H54 (cell line): ENCODE data around the gene TMC1.

Experiments
- DNase-seq: peaks from one replicate; pipeline ENCODE4 v3.0.0; 2011; ENCODE audit warnings: low spot score, mixed read lengths; ENCODE audit not compliant: insufficient read length
- FAIRE-seq: peaks from 3 replicates; lab custom pipeline; 2011; peaks lifted over from hg19 to GRCh38; lab: Jason Lieb, UNC
- POLR2A ChIP-seq: IDR thresholded peaks from 2 replicates; pipeline ENCODE4 v1.6.1; 2011; ENCODE audit warnings: low read depth, mild to moderate bottlenecking, low read length

TMC1 gene

GRCh38 chr9:72627147-72627546 is 105.7 kb downstream of the TMC1 start:
- no peak for TF ChIP-seq POLR2A
- no peak for FAIRE-seq
- DNase-seq, result no peak

- FAIRE-seq (no peak), DNase-seq (no peak)
- no peak for TF ChIP-seq POLR2A
Measured at GRCh38 chr9:72627956-72628540, 106.6 kb downstream of the TMC1 start.

GRCh38 chr9:72633966-72634365 is 112.6 kb downstream of the TMC1 start:
- DNase-seq, result no peak
- TF ChIP-seq POLR2A, result no peak
- no peak for FAIRE-seq

GRCh38 chr9:72635197-72635596 is 113.8 kb downstream of the TMC1 start:
- DNase-seq, result no peak
- no peak for TF ChIP-seq POLR2A
- no peak for FAIRE-seq

- TF ChIP-seq POLR2A, result no peak
- FAIRE-seq, result no peak
- no peak for DNase-seq
Measured at GRCh38 chr9:72636621-72637020, 115.2 kb downstream of the TMC1 start.

GRCh38 chr9:72643651-72644050 is 122.2 kb downstream of the TMC1 start:
- peak; percentile 87 for FAIRE-seq
- TF ChIP-seq POLR2A, result no peak
- DNase-seq, result no peak

GRCh38 chr9:72646061-72646460 is 124.7 kb downstream of the TMC1 start:
- DNase-seq (no peak), FAIRE-seq (no peak)
- TF ChIP-seq POLR2A, result no peak

- FAIRE-seq, result peak; percentile 53
- no peak for TF ChIP-seq POLR2A
- no peak for DNase-seq
Measured at GRCh38 chr9:72648324-72649126, 127.1 kb downstream of the TMC1 start.

- peak; percentile 93 for FAIRE-seq
- TF ChIP-seq POLR2A, result no peak
Measured at GRCh38 chr9:72649127-72649442, 127.7 kb downstream of the TMC1 start.

GRCh38 chr9:72650206-72650605 is 128.8 kb downstream of the TMC1 start:
- peak; percentile 83 for FAIRE-seq
- no peak for TF ChIP-seq POLR2A
- no peak for DNase-seq

More at GRCh38 chr9:72649127-72649442, 127.7 kb downstream of the TMC1 start:
- no peak for DNase-seq

- TF ChIP-seq POLR2A, result no peak
Measured at GRCh38 chr9:72656021-72656420, 134.6 kb downstream of the TMC1 start.

GRCh38 chr9:72657023-72657422 is 135.6 kb downstream of the TMC1 start:
- DNase-seq (no peak), FAIRE-seq (no peak)
- no peak for TF ChIP-seq POLR2A

More at GRCh38 chr9:72656021-72656420, 134.6 kb downstream of the TMC1 start:
- DNase-seq (no peak), FAIRE-seq (no peak)

GRCh38 chr9:72658703-72659102 is 137.3 kb downstream of the TMC1 start:
- no peak for TF ChIP-seq POLR2A
- DNase-seq (no peak), FAIRE-seq (no peak)

GRCh38 chr9:72661401-72662135 is 140.2 kb downstream of the TMC1 start:
- no peak for TF ChIP-seq POLR2A
- FAIRE-seq (peak; percentile 78), DNase-seq (peak; percentile 23)

GRCh38 chr9:72665421-72665820 is 144.0 kb downstream of the TMC1 start:
- DNase-seq (peak; percentile 29), FAIRE-seq (peak; percentile 15)
- TF ChIP-seq POLR2A, result no peak
